Hepatocyte (in vitro differentiated cells): Measurements from ENCODE around the gene ARHGEF38.

ENCODE experiments used
- EZH2 ChIP-seq: fragments of 200-600 bp; sonication (generic); IDR thresholded peaks from 2 replicates; pipeline ENCODE4 v1.6.1; 2016; ENCODE audit warnings: antibody characterized with exemption, mild to moderate bottlenecking, borderline replicate concordance
- EZH2phosphoT487 ChIP-seq: fragments of 200-600 bp; sonication (generic); IDR thresholded peaks from one replicate; pipeline ENCODE4 v1.6.1; 2018; ENCODE audit warnings: antibody characterized with exemption, mild to moderate bottlenecking, low read depth, moderate library complexity; ENCODE audit not compliant: unreplicated experiment, severe bottlenecking
- TF ChIP-seq, protein P1 (sequence below): fragments of 200-600 bp; sonication (generic); IDR thresholded peaks from 2 replicates; pipeline ENCODE4 v1.5.1; 2016; ENCODE audit warnings: antibody characterized with exemption, mild to moderate bottlenecking; ENCODE audit not compliant: poor library complexity

DNA sequence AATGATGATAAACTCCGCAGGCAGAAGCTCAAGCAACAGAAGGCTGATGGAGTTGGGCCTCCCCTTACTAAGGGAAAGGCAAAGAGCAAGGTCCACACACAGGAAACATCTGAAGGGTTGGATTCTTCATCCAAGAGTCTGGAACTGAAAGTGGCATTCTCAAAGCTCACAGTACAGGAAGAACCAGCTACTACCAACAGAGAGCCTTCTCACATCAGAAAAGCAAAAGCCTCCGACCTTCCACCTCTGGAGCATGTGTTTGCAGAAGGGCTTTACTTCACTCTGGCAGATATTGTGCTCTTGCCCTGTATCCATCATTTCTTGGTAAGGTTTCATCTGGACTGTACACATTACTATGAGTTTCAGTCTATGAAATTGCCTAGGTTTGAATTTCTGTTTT lies 166.8 kb downstream of the ARHGEF38 start:
- TF ChIP-seq EZH2 (no peak), EZH2phosphoT487 (no peak)
- TF ChIP-seq, protein P1, sequence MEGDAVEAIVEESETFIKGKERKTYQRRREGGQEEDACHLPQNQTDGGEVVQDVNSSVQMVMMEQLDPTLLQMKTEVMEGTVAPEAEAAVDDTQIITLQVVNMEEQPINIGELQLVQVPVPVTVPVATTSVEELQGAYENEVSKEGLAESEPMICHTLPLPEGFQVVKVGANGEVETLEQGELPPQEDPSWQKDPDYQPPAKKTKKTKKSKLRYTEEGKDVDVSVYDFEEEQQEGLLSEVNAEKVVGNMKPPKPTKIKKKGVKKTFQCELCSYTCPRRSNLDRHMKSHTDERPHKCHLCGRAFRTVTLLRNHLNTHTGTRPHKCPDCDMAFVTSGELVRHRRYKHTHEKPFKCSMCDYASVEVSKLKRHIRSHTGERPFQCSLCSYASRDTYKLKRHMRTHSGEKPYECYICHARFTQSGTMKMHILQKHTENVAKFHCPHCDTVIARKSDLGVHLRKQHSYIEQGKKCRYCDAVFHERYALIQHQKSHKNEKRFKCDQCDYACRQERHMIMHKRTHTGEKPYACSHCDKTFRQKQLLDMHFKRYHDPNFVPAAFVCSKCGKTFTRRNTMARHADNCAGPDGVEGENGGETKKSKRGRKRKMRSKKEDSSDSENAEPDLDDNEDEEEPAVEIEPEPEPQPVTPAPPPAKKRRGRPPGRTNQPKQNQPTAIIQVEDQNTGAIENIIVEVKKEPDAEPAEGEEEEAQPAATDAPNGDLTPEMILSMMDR: no peak
